ENCODE data around the gene RETN.

Gene RETN

GRCh38 chr19:7663706-7664105 is 5.1 kb upstream of the RETN start:
- TF ChIP-seq TOX (CRISPR knock-in tag; IDR thresholded peaks at IDR 0.05; ENCODE audit: borderline replicate concordance) (no peak), ARNTL (CRISPR knock-in tag; IDR thresholded peaks at IDR 0.05; ENCODE audit: borderline replicate concordance, low read depth) (no peak), ZC3H10 (CRISPR knock-in tag; IDR thresholded peaks at IDR 0.05) (no peak), CSRNP3 (CRISPR knock-in tag; IDR thresholded peaks at IDR 0.05) (no peak), PATZ1 (CRISPR knock-in tag; IDR thresholded peaks at IDR 0.05; ENCODE audit: borderline replicate concordance) (no peak), ZNF70 (CRISPR knock-in tag; IDR thresholded peaks at IDR 0.05) (no peak), GLIS3 (CRISPR knock-in tag; IDR thresholded peaks at IDR 0.05) (no peak), SNAI2 (CRISPR knock-in tag; IDR thresholded peaks at IDR 0.05) (no peak), ESRRG (CRISPR knock-in tag; IDR thresholded peaks at IDR 0.05) (no peak), BACH2 (CRISPR knock-in tag; IDR thresholded peaks at IDR 0.05; ENCODE audit: borderline replicate concordance) (no peak), PPARA (CRISPR knock-in tag; IDR thresholded peaks at IDR 0.05; ENCODE audit: borderline replicate concordance) (no peak), ISL1 (CRISPR knock-in tag; IDR thresholded peaks at IDR 0.05) (no peak), ZFP3 (CRISPR knock-in tag; IDR thresholded peaks at IDR 0.05) (no peak), RARB (CRISPR knock-in tag; IDR thresholded peaks at IDR 0.05) (no peak), CSDC2 (CRISPR knock-in tag; IDR thresholded peaks at IDR 0.05) (no peak), ZFP30 (CRISPR knock-in tag; IDR thresholded peaks at IDR 0.05) (no peak), CREB5 (CRISPR knock-in tag; IDR thresholded peaks at IDR 0.05; ENCODE audit: low read depth) (no peak)
- no peak for ATAC-seq

GRCh38 chr19:7665076-7665475 is 3.8 kb upstream of the RETN start:
- TF ChIP-seq TCF4 (CRISPR knock-in tag; IDR thresholded peaks at IDR 0.05; ENCODE audit: borderline replicate concordance), result no peak
- ATAC-seq, result peak; percentile 65

GRCh38 chr19:7669641-7670040 is 792 bp downstream of the RETN start:
- TF ChIP-seq POU6F1 (CRISPR knock-in tag; IDR thresholded peaks at IDR 0.05; ENCODE audit: borderline replicate concordance, low read depth) (no peak), BACH2 (CRISPR knock-in tag; IDR thresholded peaks at IDR 0.05; ENCODE audit: borderline replicate concordance) (no peak), ZC3H10 (CRISPR knock-in tag; IDR thresholded peaks at IDR 0.05) (no peak), GLIS3 (CRISPR knock-in tag; IDR thresholded peaks at IDR 0.05) (no peak), CREB5 (CRISPR knock-in tag; IDR thresholded peaks at IDR 0.05; ENCODE audit: low read depth) (no peak), ARNTL (CRISPR knock-in tag; IDR thresholded peaks at IDR 0.05; ENCODE audit: borderline replicate concordance, low read depth) (no peak), ESRRG (CRISPR knock-in tag; IDR thresholded peaks at IDR 0.05) (no peak), CSRNP3 (CRISPR knock-in tag; IDR thresholded peaks at IDR 0.05) (no peak), RARB (CRISPR knock-in tag; IDR thresholded peaks at IDR 0.05) (no peak), PPARA (CRISPR knock-in tag; IDR thresholded peaks at IDR 0.05; ENCODE audit: borderline replicate concordance) (no peak), TCF4 (CRISPR knock-in tag; IDR thresholded peaks at IDR 0.05; ENCODE audit: borderline replicate concordance) (no peak), ZFP3 (CRISPR knock-in tag; IDR thresholded peaks at IDR 0.05) (no peak)
- no peak for ATAC-seq

All from SK-N-SH treated with all-trans-retinoic acid at 6 μM for 48 hours (cell line).